Activated CD4-positive, alpha-beta T cell treated with anti-CD3 and anti-CD28 coated beads, Interleukin-2, amount 50 U/mL, for 48 hours (primary cell): ENCODE data around the gene UBE2K.
"Not testable (repeated sequence)": the region's sequence is repeated elsewhere in the genome, so short reads cannot be mapped to it uniquely, and the experiment has no call there.

Experiments used
- DNase-seq, 2 experiments: peaks; one replicate each; pipeline ENCODE4 v3.0.0-alpha.2; 2020

Gene UBE2K

GRCh38 chr4:39731908-39732307 lies 34.0 kb downstream of the UBE2K start:
- DNase-seq = no peak

- DNase-seq = no peak
Observed at GRCh38 chr4:39732728-39733127, 34.8 kb downstream of the UBE2K start.

GRCh38 chr4:39739591-39739990 lies 41.7 kb downstream of the UBE2K start:
- not testable (repeated sequence) for DNase-seq

- DNase-seq = no peak
Observed at GRCh38 chr4:39741401-39741800, 43.5 kb downstream of the UBE2K start.

GRCh38 chr4:39745920-39746319 lies 48.0 kb downstream of the UBE2K start:
- DNase-seq = no peak

- no peak for DNase-seq
Observed at GRCh38 chr4:39750216-39750615, 52.3 kb downstream of the UBE2K start.

- DNase-seq = no peak
Observed at GRCh38 chr4:39754309-39754708, 56.4 kb downstream of the UBE2K start.

- no peak for DNase-seq
Observed at GRCh38 chr4:39756159-39756558, 58.2 kb downstream of the UBE2K start.

GRCh38 chr4:39758176-39758575 lies 60.2 kb downstream of the UBE2K start:
- no peak for DNase-seq

GRCh38 chr4:39759569-39759968 lies 61.6 kb downstream of the UBE2K start:
- DNase-seq = no peak

- DNase-seq = no peak
Observed at GRCh38 chr4:39761005-39761667, 63.2 kb downstream of the UBE2K start.

- no peak for DNase-seq
Observed at GRCh38 chr4:39763714-39764572, 66.0 kb downstream of the UBE2K start.

GRCh38 chr4:39770005-39770404 lies 72.1 kb downstream of the UBE2K start:
- no peak for DNase-seq

GRCh38 chr4:39770471-39770870 lies 72.5 kb downstream of the UBE2K start:
- DNase-seq = no peak

GRCh38 chr4:39770969-39771724 lies 73.2 kb downstream of the UBE2K start:
- no peak for DNase-seq

GRCh38 chr4:39781988-39782387 lies 84.1 kb downstream of the UBE2K start:
- DNase-seq = not testable (repeated sequence)

- no peak for DNase-seq
Observed at GRCh38 chr4:39785083-39785482, 87.1 kb downstream of the UBE2K start.

- DNase-seq = no peak
Observed at GRCh38 chr4:39786838-39787237, 88.9 kb downstream of the UBE2K start.

- no peak for DNase-seq
Observed at GRCh38 chr4:39792128-39792527, 94.2 kb downstream of the UBE2K start.

GRCh38 chr4:39792529-39792928 lies 94.6 kb downstream of the UBE2K start:
- DNase-seq = no peak

GRCh38 chr4:39792976-39793375 lies 95.0 kb downstream of the UBE2K start:
- not testable (repeated sequence) for DNase-seq

- no peak for DNase-seq
Observed at GRCh38 chr4:39802005-39802404, 104.1 kb downstream of the UBE2K start.

GRCh38 chr4:39808231-39808749 lies 110.4 kb downstream of the UBE2K start:
- DNase-seq = no peak
